H1 (cell line): ENCODE measurements around the gene BRD9. TPM values are rescaled to one million over a fixed set of nuclear protein-coding genes. Genes with fewer than 3 reads are reported as not detected.

Source experiments
- CTCF ChIA-PET: fragments of 300-600 bp; sonication (Branson Sonifier 250); formaldehyde crosslinking; loops from one replicate; lab custom pipeline; 2021; ENCODE audit not compliant: partially characterized antibody; lab: Charles Lee
- POLR2A ChIA-PET: fragments of 300-600 bp; sonication (Branson Sonifier 250); formaldehyde crosslinking; loops from one replicate; lab custom pipeline; 2021; ENCODE audit warnings: inconsistent platforms; ENCODE audit not compliant: partially characterized antibody; lab: Charles Lee
- DNase-seq, 2 experiments: peaks; one replicate each; pipeline versions ENCODE4 v3.0.0 to v3.0.0-alpha.2; 2010 to 2022; ENCODE audit warnings: low spot score in 2 of 2, low read depth in 1 of 2, mixed read lengths in 1 of 2
- FAIRE-seq: peaks from 2 replicates; lab custom pipeline; 2011; peaks lifted over from hg19 to GRCh38; lab: Jason Lieb, UNC
- H2AFZ ChIP-seq: 2 replicates; pipeline ENCODE4 v1.8.1; 2012; ENCODE audit warnings: low read length, inconsistent platforms
- H2AK5ac ChIP-seq: 2 replicates; pipeline ENCODE4 v1.6.1; 2013; ENCODE audit warnings: low read depth, low read length
- H2BK120ac ChIP-seq: replicated peaks from 2 replicates; pipeline ENCODE3; 2013; ENCODE audit warnings: low read depth, low read length, inconsistent platforms
- H2BK12ac ChIP-seq: 2 replicates; pipeline ENCODE4 v1.6.1; 2013; ENCODE audit warnings: low read depth, low read length
- H2BK15ac ChIP-seq: 2 replicates; pipeline ENCODE4 v1.6.1; 2013; ENCODE audit warnings: low read length
- H2BK20ac ChIP-seq: 2 replicates; pipeline ENCODE4 v1.6.1; 2013; ENCODE audit warnings: low read length
- H2BK5ac ChIP-seq: 2 replicates; pipeline ENCODE4 v1.6.1; 2013; ENCODE audit warnings: low read depth, low read length
- H3K14ac ChIP-seq: 2 replicates; pipeline ENCODE4 v1.6.1; 2013; ENCODE audit warnings: inconsistent platforms; ENCODE audit not compliant: insufficient read length
- H3K18ac ChIP-seq: 2 replicates; pipeline ENCODE4 v1.6.1; 2013; ENCODE audit warnings: low read length; ENCODE audit errors: extremely low read depth
- H3K23ac ChIP-seq: 2 replicates; pipeline ENCODE4 v1.6.1; 2013; ENCODE audit warnings: inconsistent platforms; ENCODE audit not compliant: insufficient read length
- H3K23me2 ChIP-seq: 2 replicates; pipeline ENCODE4 v1.6.1; 2013; ENCODE audit warnings: low read depth, low read length
- H3K27ac ChIP-seq: 2 replicates; pipeline ENCODE4 v1.6.1; 2011; ENCODE audit warnings: low read depth, low read length, inconsistent platforms
- H3K27me3 ChIP-seq, 4 experiments: replicated peaks in 1 of 4; 1 replicate in 1 of 4; 2 replicates in 3 of 4; pipeline versions ENCODE4 v1.6.1 to v1.8.1; 2011 to 2013; ENCODE audit warnings: low read length in 3 of 4, mild to moderate bottlenecking in 3 of 4, inconsistent platforms in 2 of 4, mixed read lengths in 2 of 4, moderate library complexity in 1 of 4; ENCODE audit not compliant: control insufficient read depth in 3 of 4, insufficient read depth in 3 of 4; ENCODE audit errors: extremely low read depth in 1 of 4
- H3K36me3 ChIP-seq, 4 experiments: 2 replicates each; pipeline versions ENCODE4 v1.6.1 to v1.8.1; 2011 to 2013; ENCODE audit warnings: mild to moderate bottlenecking in 4 of 4, low read length in 3 of 4, moderate library complexity in 2 of 4, control low read depth in 1 of 4, inconsistent platforms in 1 of 4; ENCODE audit not compliant: insufficient read depth in 4 of 4, control insufficient read depth in 2 of 4
- H3K4ac ChIP-seq: replicated peaks from 2 replicates; pipeline ENCODE3; 2013; ENCODE audit warnings: low read length, low read depth, mixed read lengths, inconsistent platforms; ENCODE audit not compliant: insufficient read length
- H3K4me1 ChIP-seq, 4 experiments: replicated peaks in 1 of 4; 1 replicate in 1 of 4; 2 replicates in 3 of 4; pipeline versions ENCODE4 v1.6.1 to v1.8.1; 2011 to 2013; ENCODE audit warnings: low read length in 3 of 4, inconsistent platforms in 2 of 4, mixed read lengths in 1 of 4; ENCODE audit not compliant: insufficient read depth in 4 of 4, control insufficient read depth in 3 of 4
- H3K4me2 ChIP-seq, 2 experiments: 2 replicates each; pipeline versions ENCODE4 v1.6.1 to v1.8.1; 2011 to 2013; ENCODE audit warnings: low read depth in 2 of 2, low read length in 2 of 2, control low read depth in 1 of 2, inconsistent platforms in 1 of 2, mild to moderate bottlenecking in 1 of 2; ENCODE audit not compliant: insufficient read depth in 1 of 2
- H3K4me3 ChIP-seq, 4 experiments: fragments of 200-600, 300-600 bp in 1 of 4; sonication (generic), shearing (Covaris generic), sonication (Bioruptor Twin) in 1 of 4; 2 replicates each; pipeline versions ENCODE4 v1.5.1 to v1.8.1; 2011 to 2016; ENCODE audit warnings: low read length in 4 of 4, low read depth in 3 of 4, control low read depth in 2 of 4, inconsistent platforms in 2 of 4, mild to moderate bottlenecking in 2 of 4, mixed read lengths in 1 of 4, moderate library complexity in 1 of 4; ENCODE audit not compliant: insufficient read depth in 2 of 4; ENCODE audit errors: extremely low read depth in 1 of 4
- H3K56ac ChIP-seq: replicated peaks from 2 replicates; pipeline ENCODE3; 2013; ENCODE audit warnings: low read depth, mild to moderate bottlenecking, mixed read lengths, low read length, inconsistent platforms; ENCODE audit not compliant: insufficient read length
- H3K79me1 ChIP-seq: 2 replicates; pipeline ENCODE4 v1.6.1; 2013; ENCODE audit warnings: low read depth, low read length, control low read depth
- H3K79me2 ChIP-seq, 2 experiments: 2 replicates each; pipeline versions ENCODE4 v1.6.1 to v1.8.1; 2012 to 2013; ENCODE audit warnings: low read length in 2 of 2, mild to moderate bottlenecking in 2 of 2, inconsistent platforms in 1 of 2; ENCODE audit not compliant: insufficient read depth in 2 of 2, control insufficient read depth in 1 of 2
- H3K9ac ChIP-seq, 4 experiments: replicated peaks in 1 of 4; 1 replicate in 1 of 4; 2 replicates in 3 of 4; pipeline versions ENCODE4 v1.6.1 to v1.8.1; 2011 to 2013; ENCODE audit warnings: low read depth in 3 of 4, low read length in 3 of 4, control low read depth in 2 of 4, mild to moderate bottlenecking in 2 of 4, moderate library complexity in 2 of 4, inconsistent platforms in 1 of 4; ENCODE audit errors: extremely low read depth in 1 of 4
- H3K9me3 ChIP-seq, 2 experiments: 2 replicates each; pipeline versions ENCODE4 v1.6.1 to v1.8.1; 2012 to 2013; ENCODE audit warnings: mild to moderate bottlenecking in 2 of 2, moderate library complexity in 2 of 2, control low read depth in 1 of 2, inconsistent platforms in 1 of 2, low read depth in 1 of 2, low read length in 1 of 2, mixed read lengths in 1 of 2; ENCODE audit not compliant: insufficient read depth in 2 of 2
- H4K20me1 ChIP-seq, 2 experiments: replicated peaks in 1 of 2; 2 replicates each; pipeline versions ENCODE3 to v1.8.1; 2011 to 2013; ENCODE audit warnings: inconsistent platforms in 2 of 2, low read length in 2 of 2, mild to moderate bottlenecking in 1 of 2; ENCODE audit not compliant: insufficient read depth in 2 of 2, control insufficient read depth in 1 of 2
- H4K5ac ChIP-seq: 2 replicates; pipeline ENCODE4 v1.6.1; 2013; ENCODE audit warnings: low read length, low read depth, mixed read lengths, inconsistent platforms; ENCODE audit not compliant: insufficient read length
- H4K8ac ChIP-seq: 2 replicates; pipeline ENCODE4 v1.8.0; 2013; ENCODE audit warnings: mild to moderate bottlenecking, moderate library complexity, low read length, inconsistent platforms; ENCODE audit not compliant: insufficient read depth; ENCODE audit errors: extremely low read depth
- H4K91ac ChIP-seq: replicated peaks from 2 replicates; pipeline ENCODE3; 2013; ENCODE audit warnings: low read length, mixed read lengths, inconsistent platforms; ENCODE audit not compliant: insufficient read length
- ATF2 ChIP-seq: IDR thresholded peaks from 2 replicates; pipeline ENCODE4 v1.6.1; 2012; ENCODE audit warnings: low read length, inconsistent platforms
- CHD2 ChIP-seq: IDR thresholded peaks from 2 replicates; pipeline ENCODE4 v1.6.1; 2012; ENCODE audit warnings: low read length, improper control_type of control experiment
- EGR1 ChIP-seq: IDR thresholded peaks from 2 replicates; pipeline ENCODE4 v1.6.1; 2011; ENCODE audit warnings: low read depth, low read length, borderline replicate concordance
- GABPA ChIP-seq: IDR thresholded peaks from 2 replicates; pipeline ENCODE4 v1.6.1; 2011; ENCODE audit warnings: mild to moderate bottlenecking, low read length, moderate library complexity, borderline replicate concordance; ENCODE audit not compliant: insufficient read depth
- KDM1A ChIP-seq: fragments of 200-600, 300-600 bp; sonication (generic); IDR thresholded peaks from 2 replicates; pipeline ENCODE4 v1.7.1; 2016; ENCODE audit warnings: mild to moderate bottlenecking, low read length, borderline replicate concordance
- KDM4A ChIP-seq: IDR thresholded peaks from one replicate; pipeline ENCODE4 v1.7.1; 2012; ENCODE audit warnings: low read depth, mild to moderate bottlenecking, moderate library complexity, low read length, inconsistent platforms; ENCODE audit not compliant: severe bottlenecking
- RFX5 ChIP-seq: IDR thresholded peaks from 2 replicates; pipeline ENCODE4 v1.6.1; 2011; ENCODE audit warnings: low read depth, low read length, improper control_type of control experiment, borderline replicate concordance
- SIX5 ChIP-seq: IDR thresholded peaks from 2 replicates; pipeline ENCODE4 v1.6.1; 2011; ENCODE audit warnings: mild to moderate bottlenecking, low read depth, low read length
- WGBS, 2 experiments: shearing (Covaris generic) in 1 of 2; methylation state at CpG; one replicate each; pipeline versions ENCODE4 v1.1.6 to v1.1.7; 2013 to 2015; ENCODE audit warnings: low lambda C conversion rate in 2 of 2, mixed read lengths in 2 of 2, inconsistent platforms in 1 of 2, low coverage in 1 of 2, missing lambda C conversion rate in 1 of 2; ENCODE audit not compliant: insufficient replicate concordance in 2 of 2, insufficient coverage in 1 of 2, insufficient read length in 1 of 2; ENCODE audit errors: extremely low coverage in 1 of 2, missing lambda C conversion rate in 1 of 2; 5-methylcytosine and 5-hydroxymethylcytosine counted together
- polyA plus RNA-seq, 7 experiments: library from polyadenylated mRNA; depleted of rRNA in 3 of 7; stranded (reverse) in 5 of 7; unstranded in 2 of 7; fragments of >200 nt in 5 of 7; fragments of 200-250 nt in 2 of 7; gene quantifications; 1 replicate in 5 of 7; 2 replicates in 1 of 7; 4 replicates in 1 of 7; pipeline versions ENCODE4 v1.2.1 to v1.2.3, GENCODE V29; 2011 to 2013; ENCODE audit warnings: missing spikeins in 2 of 7, mixed read lengths in 2 of 7
- total RNA-seq: library from RNA; stranded (reverse); fragmentation: NEBNext Ultra II Directional; extraction: Animal tissue kit (Norgen Biotek cat#: 25700); gene quantifications from 2 replicates; pipeline ENCODE4 v1.2.1, GENCODE V29; 2021

Gene BRD9
- total and polyA plus RNA-seq, 2 of the 8 experiments (the other 6 are each of a cell fraction or from before 2014, with no cell fraction given): 9.3 to 49.4 TPM

- H3K27me3 ChIP-seq: no peaks in the 10 kb centered on the region; a peak in 1 of 7 replicates
- no peaks in the 10 kb centered on the region for H3K9me3 ChIP-seq
- no peak overlapping the region for H3K4me3 ChIP-seq
- H3K36me3 ChIP-seq: no peaks in the 10 kb centered on the region
- no peak overlapping the region for H3K4ac ChIP-seq
- H2BK120ac ChIP-seq: no peak overlapping the region
- no peak overlapping the region for H2AK5ac ChIP-seq
- no peak overlapping the region for H3K18ac ChIP-seq
- no peak overlapping the region for H4K91ac ChIP-seq
- H3K79me1 ChIP-seq: no peaks in the 10 kb centered on the region
- ChIA-PET POLR2A (no interaction called here), CTCF (interaction anchor here (0.8 to 2.0 kb wide), 8 partner anchors 8 to 233 kb away, joined by 3 to 7 read pairs (median 4); no protein-coding TSS in a partner anchor)
- no peak overlapping the region for H2BK20ac ChIP-seq
- H3K56ac ChIP-seq: no peak overlapping the region
- H3K79me2 ChIP-seq: no peaks in the 10 kb centered on the region
- peak in 1 of 2 experiments; percentile 34 for DNase-seq
- H3K4me1 ChIP-seq: no peaks in the 10 kb centered on the region
- H3K9ac ChIP-seq: no peak overlapping the region
- H2BK5ac ChIP-seq: no peak overlapping the region
- H2AFZ ChIP-seq: no peak overlapping the region
- no peaks in the 10 kb centered on the region for H4K20me1 ChIP-seq
- FAIRE-seq: no peak
- no peak overlapping the region for H4K5ac ChIP-seq
- 92% methylated on average over 14 of the region's 14 CpGs; no CpG with 5 or more reads in 1 of the 2 experiments for WGBS, 2 experiments
- H3K23ac ChIP-seq: no peak overlapping the region
- H3K4me2 ChIP-seq: no peak overlapping the region
- no peak overlapping the region for H2BK12ac ChIP-seq
- H4K8ac ChIP-seq: no peak overlapping the region
- H3K14ac ChIP-seq: no peak overlapping the region
- H3K27ac ChIP-seq: no peak overlapping the region
- H3K23me2 ChIP-seq: no peaks in the 10 kb centered on the region
- no peak overlapping the region for H2BK15ac ChIP-seq
- TF ChIP-seq SIX5 (no peak), RFX5 (no peak), ATF2 (no peak), CHD2 (no peak), KDM1A (no peak), GABPA (no peak), KDM4A (no peak), EGR1 (no peak)
These were observed 44.7 kb upstream of the BRD9 start for GRCh38 chr5:937151-937924.
